ENCODE data around the gene TM9SF4.
"Not testable (repeated sequence)": the region's sequence is repeated elsewhere in the genome, so short reads cannot be mapped to it uniquely, and the experiment has no call there.

The TM9SF4 gene

DNA sequence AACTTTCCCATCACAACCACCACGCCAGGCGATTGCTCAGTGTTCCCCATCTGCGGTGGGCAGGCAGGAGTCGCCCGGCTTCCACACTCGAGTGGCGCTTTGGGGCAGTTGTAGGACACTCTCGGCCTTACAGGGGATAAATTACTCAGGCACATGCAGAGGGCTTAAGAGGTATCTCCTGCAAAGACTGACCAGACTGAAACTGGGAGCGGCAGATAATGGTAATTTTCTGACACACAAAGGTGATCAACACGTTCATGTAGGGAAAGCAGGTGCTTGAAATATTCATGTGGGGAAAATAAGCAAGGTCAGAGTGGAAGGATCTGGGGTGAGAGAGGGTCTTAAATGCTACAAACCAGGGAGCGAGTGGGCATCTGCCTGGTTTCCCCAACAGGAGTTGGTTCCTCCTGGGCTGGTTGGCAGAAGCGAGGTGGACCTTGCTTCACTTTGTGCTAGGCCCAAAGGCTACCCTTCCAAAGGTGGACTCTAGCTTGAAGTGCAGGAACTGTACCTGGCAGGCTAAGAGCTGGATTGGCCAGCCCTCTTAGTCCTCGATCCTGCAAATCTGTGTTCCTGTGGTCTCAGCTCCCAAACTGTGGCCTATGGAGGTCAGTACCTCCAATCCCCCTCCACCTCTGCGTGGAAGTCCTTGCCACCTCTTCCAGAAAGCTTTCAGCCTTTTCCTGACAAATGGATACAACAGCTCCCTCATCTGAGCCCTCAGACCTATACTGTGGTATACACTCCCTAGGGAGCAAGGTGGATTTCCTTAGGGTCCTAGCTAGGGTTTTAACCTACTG, 81.3 kb downstream of the TM9SF4 start:
- H3K4me3 ChIP-seq (ENCODE audit: control insufficient read depth, low read depth, low read length) = peak overlapping the region; percentile 73
- TF ChIP-seq, protein P1, sequence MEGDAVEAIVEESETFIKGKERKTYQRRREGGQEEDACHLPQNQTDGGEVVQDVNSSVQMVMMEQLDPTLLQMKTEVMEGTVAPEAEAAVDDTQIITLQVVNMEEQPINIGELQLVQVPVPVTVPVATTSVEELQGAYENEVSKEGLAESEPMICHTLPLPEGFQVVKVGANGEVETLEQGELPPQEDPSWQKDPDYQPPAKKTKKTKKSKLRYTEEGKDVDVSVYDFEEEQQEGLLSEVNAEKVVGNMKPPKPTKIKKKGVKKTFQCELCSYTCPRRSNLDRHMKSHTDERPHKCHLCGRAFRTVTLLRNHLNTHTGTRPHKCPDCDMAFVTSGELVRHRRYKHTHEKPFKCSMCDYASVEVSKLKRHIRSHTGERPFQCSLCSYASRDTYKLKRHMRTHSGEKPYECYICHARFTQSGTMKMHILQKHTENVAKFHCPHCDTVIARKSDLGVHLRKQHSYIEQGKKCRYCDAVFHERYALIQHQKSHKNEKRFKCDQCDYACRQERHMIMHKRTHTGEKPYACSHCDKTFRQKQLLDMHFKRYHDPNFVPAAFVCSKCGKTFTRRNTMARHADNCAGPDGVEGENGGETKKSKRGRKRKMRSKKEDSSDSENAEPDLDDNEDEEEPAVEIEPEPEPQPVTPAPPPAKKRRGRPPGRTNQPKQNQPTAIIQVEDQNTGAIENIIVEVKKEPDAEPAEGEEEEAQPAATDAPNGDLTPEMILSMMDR (IDR thresholded peaks at IDR 0.05; ENCODE audit: control insufficient read depth, insufficient read depth, low read depth, low read length, missing control alignments) = no peak
- DNase-seq (ENCODE audit: low read depth) = no peak

DNA sequence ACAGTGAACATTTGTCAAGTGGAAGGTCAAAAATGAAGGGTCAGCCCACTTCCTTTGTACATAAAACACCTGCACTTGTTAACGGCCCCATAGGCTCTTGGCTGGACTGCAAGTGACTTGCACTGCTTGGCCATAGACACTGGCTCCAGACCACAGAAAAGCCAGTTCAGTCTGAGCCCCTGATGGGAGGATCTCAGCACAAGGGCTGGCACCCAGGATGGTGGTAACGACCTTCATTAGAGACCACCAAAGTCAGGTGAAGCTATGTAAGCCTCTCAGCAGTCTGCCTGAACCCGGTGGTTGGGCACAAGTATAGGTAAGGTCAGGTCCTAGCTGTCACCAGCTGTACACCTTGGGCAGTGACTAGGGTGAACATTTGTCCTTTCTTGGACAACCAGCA, 81.9 kb downstream of the TM9SF4 start:
- DNase-seq (ENCODE audit: low read depth) = no peak
- no peak overlapping the region for H3K4me3 ChIP-seq (ENCODE audit: control insufficient read depth, low read depth, low read length)
- TF ChIP-seq, protein P1 (IDR thresholded peaks at IDR 0.05; ENCODE audit: control insufficient read depth, insufficient read depth, low read depth, low read length, missing control alignments) = no peak

DNA sequence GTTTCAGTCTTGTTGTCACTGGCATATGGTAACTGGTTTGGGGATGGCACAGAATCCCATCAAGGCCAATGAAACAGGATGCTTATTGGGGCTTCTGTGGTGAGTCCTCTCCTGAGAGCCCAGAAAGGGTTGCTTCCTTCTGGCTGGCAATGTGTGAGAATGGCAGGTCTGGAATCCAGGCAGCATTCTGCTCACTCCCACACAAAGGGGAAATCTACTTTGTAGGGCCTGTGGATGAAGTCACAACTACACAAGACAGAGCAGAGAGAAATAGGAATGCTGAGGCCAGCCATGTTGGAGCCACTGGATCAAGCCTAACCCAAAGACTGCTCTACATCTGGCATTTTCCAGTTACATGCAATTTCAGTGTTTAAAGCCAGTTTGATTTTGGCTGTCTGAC, 82.4 kb downstream of the TM9SF4 start:
- DNase-seq (ENCODE audit: low read depth) = no peak
- TF ChIP-seq, protein P1 (IDR thresholded peaks at IDR 0.05; ENCODE audit: control insufficient read depth, insufficient read depth, low read depth, low read length, missing control alignments) = no peak
- no peak overlapping the region for H3K4me3 ChIP-seq (ENCODE audit: control insufficient read depth, low read depth, low read length)

DNA sequence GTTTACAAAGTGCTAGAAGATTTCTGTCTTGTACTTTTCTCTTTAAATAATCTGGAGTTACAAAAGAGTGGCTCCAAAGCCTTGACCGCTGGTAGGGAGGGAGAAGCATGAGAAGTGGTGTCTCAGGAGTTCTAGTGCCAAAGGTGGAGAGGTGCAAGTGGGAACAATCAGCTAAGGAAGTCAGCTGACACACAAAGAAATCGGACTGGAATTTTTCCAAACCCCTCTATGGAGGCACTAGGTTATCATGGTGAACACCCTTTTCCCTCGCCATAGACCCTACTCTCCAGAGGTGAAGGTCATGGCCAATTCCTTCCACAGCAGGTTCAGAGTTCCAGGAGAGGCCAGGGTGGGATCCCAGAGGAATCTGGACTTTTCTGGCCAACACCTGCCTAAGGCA, 83.2 kb downstream of the TM9SF4 start:
- DNase-seq (ENCODE audit: low read depth) = no peak
- TF ChIP-seq, protein P1 (IDR thresholded peaks at IDR 0.05; ENCODE audit: control insufficient read depth, insufficient read depth, low read depth, low read length, missing control alignments) = no peak
- no peak overlapping the region for H3K4me3 ChIP-seq (ENCODE audit: control insufficient read depth, low read depth, low read length)

DNA sequence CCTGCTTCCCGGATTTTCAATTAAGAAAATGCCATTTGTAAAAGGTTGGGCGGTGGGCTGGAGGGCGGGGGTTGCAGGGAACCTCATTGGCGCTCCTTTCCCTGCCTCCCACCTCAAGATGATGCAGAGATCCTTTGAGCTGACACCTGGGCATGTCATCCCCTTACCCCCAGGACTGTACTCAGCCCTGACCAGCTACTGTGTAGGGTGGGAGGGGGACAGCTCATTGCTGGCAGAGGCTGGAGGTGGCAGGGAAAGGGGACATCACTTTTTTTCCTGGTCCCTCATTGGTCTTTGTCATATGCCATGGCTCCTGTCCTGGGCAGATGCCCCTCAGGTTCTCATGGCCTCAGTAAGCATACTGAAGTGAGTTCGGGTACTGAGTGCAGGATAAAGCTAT, 83.8 kb downstream of the TM9SF4 start:
- not testable (repeated sequence) for DNase-seq (ENCODE audit: low read depth); H3K4me3 ChIP-seq (ENCODE audit: control insufficient read depth, low read depth, low read length)

DNA sequence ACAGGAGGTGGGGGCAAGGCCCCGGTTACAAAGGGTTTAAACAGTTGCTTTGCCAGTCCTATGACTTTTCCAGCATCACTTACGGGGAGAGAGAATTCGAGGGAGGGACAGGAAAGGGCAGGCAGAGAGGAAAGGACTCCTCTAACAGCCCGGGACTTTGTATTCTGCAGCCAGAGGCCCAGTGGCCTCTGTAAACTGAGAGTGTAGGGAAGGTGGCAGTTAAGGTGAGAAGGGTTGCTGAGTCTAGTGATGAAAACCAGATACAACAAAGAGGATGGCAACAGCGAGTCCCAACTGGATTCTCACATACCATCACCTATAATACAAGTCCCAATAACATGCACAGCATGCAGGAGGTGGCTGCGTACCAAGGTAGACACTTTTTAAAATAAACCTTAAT, 84.5 kb downstream of the TM9SF4 start:
- DNase-seq (ENCODE audit: low read depth) = no peak
- TF ChIP-seq, protein P1 (IDR thresholded peaks at IDR 0.05; ENCODE audit: control insufficient read depth, insufficient read depth, low read depth, low read length, missing control alignments) = no peak

DNA sequence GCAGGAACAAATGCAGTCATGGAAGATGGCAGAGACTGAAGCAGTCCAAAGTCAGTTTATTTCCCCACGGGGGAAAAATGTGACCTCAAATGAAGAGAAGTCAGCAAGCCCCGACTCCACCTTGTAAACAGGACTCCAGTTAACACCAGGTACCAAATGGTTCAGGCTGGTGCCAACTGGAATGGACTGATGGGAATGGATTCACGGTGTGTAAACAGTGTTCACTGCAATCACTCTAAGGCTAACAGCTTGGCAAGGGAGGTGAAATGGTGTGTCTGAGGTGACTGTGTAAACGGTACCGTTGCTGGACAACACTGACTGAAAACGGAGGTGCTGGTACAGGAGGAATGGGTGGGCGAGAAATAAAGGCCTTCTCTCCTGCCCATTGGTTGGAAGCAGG, 86.1 kb downstream of the TM9SF4 start:
- no peak for DNase-seq (ENCODE audit: low read depth)
- no peak overlapping the region for H3K4me3 ChIP-seq (ENCODE audit: control insufficient read depth, low read depth, low read length)
- TF ChIP-seq, protein P1 (IDR thresholded peaks at IDR 0.05; ENCODE audit: control insufficient read depth, insufficient read depth, low read depth, low read length, missing control alignments) = no peak

More for the DNA sequence above, 84.5 kb downstream of the TM9SF4 start:
- no peak overlapping the region for H3K4me3 ChIP-seq (ENCODE audit: control insufficient read depth, low read depth, low read length)

DNA sequence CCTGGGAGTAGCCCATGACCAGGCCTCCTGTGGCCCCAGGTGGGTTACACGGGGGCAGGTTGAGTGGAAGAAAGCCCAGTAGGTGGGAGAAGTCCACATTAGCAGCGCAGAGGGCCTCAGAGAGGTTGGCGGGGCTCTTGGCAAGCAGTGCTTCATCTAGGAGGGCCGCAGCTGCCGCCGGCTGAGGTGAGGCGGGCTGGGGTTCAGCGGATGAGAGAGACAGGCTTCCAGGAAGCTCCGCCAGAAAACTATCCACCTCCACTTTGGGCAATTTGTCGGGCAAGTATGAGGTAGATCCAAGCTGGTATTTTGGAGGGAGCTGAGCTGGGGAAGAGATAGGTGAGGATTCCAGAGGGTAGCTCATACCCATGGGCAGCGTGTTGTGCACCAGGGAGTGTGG, 87.1 kb downstream of the TM9SF4 start:
- H3K4me3 ChIP-seq (ENCODE audit: control insufficient read depth, low read depth, low read length); DNase-seq (ENCODE audit: low read depth): not testable (repeated sequence)

DNA sequence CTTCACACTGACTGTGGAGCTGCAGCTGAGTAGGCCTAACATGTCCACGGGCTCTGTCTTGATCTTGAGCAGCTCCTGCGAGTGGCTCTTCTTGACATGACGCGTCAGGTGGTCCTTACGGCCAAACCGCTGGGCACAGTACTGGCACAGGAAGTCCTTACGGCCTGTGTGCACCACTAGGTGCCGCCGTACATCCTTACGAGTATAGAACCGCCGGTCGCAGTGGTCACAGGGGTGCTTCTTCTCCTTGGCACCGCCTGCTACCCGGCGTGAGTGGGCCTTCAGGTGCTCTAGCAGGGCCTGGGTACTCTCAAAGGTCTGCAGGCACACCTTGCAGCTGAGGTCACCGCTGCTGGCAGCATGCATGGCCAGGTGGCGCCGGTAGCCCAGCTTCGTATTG, 87.6 kb downstream of the TM9SF4 start:
- DNase-seq (ENCODE audit: low read depth); H3K4me3 ChIP-seq (ENCODE audit: control insufficient read depth, low read depth, low read length): not testable (repeated sequence)
